ENCODE results near the gene PYDC1. TPM values are rescaled to one million over a fixed set of nuclear protein-coding genes. Genes with fewer than 3 reads are reported as not detected.
A peak's percentile ranks its signal among the peaks of the same experiment; 100 is the strongest.

Gene PYDC1
- polyA plus RNA-seq (2011; rRNA removed) (not detected in 2 replicates), polyA plus RNA-seq (2017; fragmentation: RNase III; extraction: RNeasy Plus Mini Kit Qiagen cat#74134 plus additional on column Dnase treatment) (not detected in 3 replicates), polyA minus RNA-seq (2011; rRNA and poly(A)+ RNA removed) (not detected in 2 replicates)
- not detected in 2 replicates for polyA plus RNA-seq (2012; cell fraction: cytosol; rRNA removed)
- not detected in 2 replicates for polyA plus RNA-seq (2012; cell fraction: nucleus; rRNA removed)

GRCh38 chr16:31216422-31217135 lies at the start of gene PYDC1:
Gene PYDC1 (minus strand): TSS chr16:31217135. CDS start chr16:31217028, 107 bp downstream.
- Histone ChIP-seq H3K27ac (peak within 1 kb of the TSS; percentile 52 to 82; a peak in 3 of 6 replicates), H3K4me3 (peak within 1 kb of the TSS; percentile 53), H3K9me3 (no peaks in the 10 kb centered on the region), H3K4me1 (peaks cover 5% of the 10 kb centered on the region; the same call in 2 of the 3 replicates), H3K4me2 (peak within 1 kb of the TSS; percentile 97)
- TF ChIP-seq BHLHE40 (IDR thresholded peaks at IDR 0.05; ENCODE audit: low read depth, low read length) (no peak), POLR2AphosphoS2 (conservative IDR thresholded peaks at IDR 0.05; ENCODE audit: low read length) (no peak), POLR2A (IDR thresholded peaks at IDR 0.05; ENCODE audit: low read length) (no peak), FOSB (CRISPR knock-in tag; IDR thresholded peaks at IDR 0.05) (no peak), CEBPB (IDR thresholded peaks at IDR 0.05) (no peak)
- ATAC-seq (no peak), FAIRE-seq (no peak), DNase-seq (ENCODE audit: low read depth in 1 of 2, low spot score in 1 of 2) (no peak)
- 77% methylated on average over 51 of the region's 52 CpGs for WGBS (ENCODE audit: missing lambda C conversion rate)
- CTCF ChIA-PET: interaction anchor here (0.6 to 1.6 kb wide), 4 partner anchors 11 to 226 kb away, joined by 3 to 5 read pairs (median 3); partner anchors contain the start of gene ZNF843
- POLR2A ChIA-PET: interaction anchor here (0.6 to 1.8 kb wide), 2 partner anchors 36 to 173 kb away, joined by 3 to 8 read pairs; partner anchors contain the start of gene FUS

- CTCF ChIA-PET: interaction anchor here (0.6 to 1.7 kb wide), 5 partner anchors 8 to 178 kb away, joined by 3 to 6 read pairs (median 3); partner anchors contain the start of gene ZNF843
- TF ChIP-seq MAX (IDR thresholded peaks at IDR 0.05): peak; percentile 50; the same call in 1 of the 2 replicates
- no peak for TF ChIP-seq EHMT2 (IDR thresholded peaks at IDR 0.05; ENCODE audit: low read depth)
- peak; percentile 27; the same call in 1 of the 3 replicates for TF ChIP-seq SMC3 (IDR thresholded peaks at IDR 0.05)
- peak; percentile 33 to 35; a peak in 3 of 5 replicates for TF ChIP-seq RAD21 (conservative IDR thresholded peaks at IDR 0.05 in 1 of 2, IDR thresholded peaks at IDR 0.05 in 1 of 2)
- TF ChIP-seq JUN (IDR thresholded peaks at IDR 0.05): 0 out of 5 replicates have a peak, but pooled peaks of 1 of the 2 experiments have one; percentile 39
- peak; percentile 55; the same call in 1 of the 2 replicates for TF ChIP-seq MYC (IDR thresholded peaks at IDR 0.05; ENCODE audit: borderline replicate concordance, low read length)
- peak in 1 of 2 experiments; percentile 42; a peak in 1 of 5 replicates for TF ChIP-seq EP300 (IDR thresholded peaks at IDR 0.05)
- no peak for TF ChIP-seq HDAC2 (IDR thresholded peaks at IDR 0.05)
- TF ChIP-seq ZFP36 (IDR thresholded peaks at IDR 0.05; ENCODE audit: borderline replicate concordance, partially characterized antibody): no peak
- 0 out of 2 replicates have a peak, but pooled peaks have one; percentile 11 for TF ChIP-seq JUNB (IDR thresholded peaks at IDR 0.05)
- TF ChIP-seq FOSL2 (IDR thresholded peaks at IDR 0.05): peak; percentile 24; the same call in 1 of the 2 replicates
- TF ChIP-seq FOSL2 (CRISPR knock-in tag; IDR thresholded peaks at IDR 0.05): peak; percentile 92
- Histone ChIP-seq H3K4me3 (no peak overlapping the region), H3K9me3 (no peaks in the 10 kb centered on the region), H3K4me1 (peaks cover 30% of the 10 kb centered on the region), H3K4me2 (peak overlapping the region; percentile 79), H3K27ac (peak overlapping the region; percentile 74 to 90)
- ATAC-seq (peak; percentile 98 to 99), DNase-seq (ENCODE audit: low read depth in 1 of 2, low spot score in 1 of 2) (peak; percentile 85 to 95), FAIRE-seq (no peak)
- POLR2A ChIA-PET: interaction anchor here (0.8 kb wide), 1 partner anchor 86 kb away, joined by 4 read pairs; the partner anchor contains the start of gene FUS
- WGBS (ENCODE audit: missing lambda C conversion rate): 50% methylated on average over 16 of the region's 20 CpGs
Observed at GRCh38 chr16:31265329-31266245, 48.7 kb upstream of the PYDC1 start.

- DNase-seq (ENCODE audit: low read depth in 1 of 2, low spot score in 1 of 2) (no peak), FAIRE-seq (no peak), ATAC-seq (no peak)
- 87% methylated on average over 3 of the region's 3 CpGs for WGBS (ENCODE audit: missing lambda C conversion rate)
- Histone ChIP-seq H3K9me3 (no peaks in the 10 kb centered on the region), H3K4me3 (no peak overlapping the region), H3K4me2 (no peak overlapping the region), H3K4me1 (peaks cover 18% of the 10 kb centered on the region), H3K27ac (no peak overlapping the region)
- TF ChIP-seq PBX3 (IDR thresholded peaks at IDR 0.05) (no peak), RCOR1 (IDR thresholded peaks at IDR 0.05; ENCODE audit: low read depth, low read length) (no peak), SREBF2 (IDR thresholded peaks at IDR 0.05) (no peak), ELK1 (IDR thresholded peaks at IDR 0.05; ENCODE audit: low read depth, low read length) (no peak), JUNB (IDR thresholded peaks at IDR 0.05) (no peak), HES2 (IDR thresholded peaks at IDR 0.05) (no peak), ZSCAN20 (CRISPR knock-in tag; IDR thresholded peaks at IDR 0.05) (no peak), ZC3H11A (IDR thresholded peaks at IDR 0.05) (no peak), JUN (IDR thresholded peaks at IDR 0.05) (no peak), ATOH8 (CRISPR knock-in tag; IDR thresholded peaks at IDR 0.05; ENCODE audit: low read depth) (no peak), BCL3 (IDR thresholded peaks at IDR 0.05) (no peak)
- ChIA-PET CTCF (interaction anchor here (1.3 kb wide), 1 partner anchor 10 kb away, joined by 3 read pairs; no protein-coding TSS in a partner anchor), POLR2A (no interaction called here)
Observed at GRCh38 chr16:31262084-31262483, 45.1 kb upstream of the PYDC1 start.
